Stomach (tissue), 9 donors: ENCODE data around the gene EPHX1. TPM values are rescaled to one million over a fixed set of nuclear protein-coding genes. Genes with fewer than 3 reads are reported as not detected.

Experiments
- DNase-seq, 2 donors: peaks; one replicate each; pipeline versions ENCODE4 v3.0.0 to v3.0.0-alpha.2; 2013 to 2019
- H3K27ac ChIP-seq, 5 donors: fragments of 200-600 bp in 4 of 5; sonication (generic) in 4 of 5; one replicate each; pipeline ENCODE4 v1.5.1; 2013 to 2019; ENCODE audit warnings: mild to moderate bottlenecking in 1 of 5, moderate library complexity in 1 of 5
- H3K27me3 ChIP-seq, 3 donors: fragments of 200-600 bp; sonication (generic); one replicate each; pipeline ENCODE4 v1.5.1; 2017 to 2019; ENCODE audit warnings: mixed run types in 1 of 3
- H3K36me3 ChIP-seq, 4 donors: fragments of 200-600 bp; sonication (generic); 1 replicate in 3 of 4; 2 replicates in 1 of 4; pipeline ENCODE4 v1.5.1; 2016 to 2019
- H3K4me1 ChIP-seq, 4 donors: fragments of 200-600 bp; sonication (generic); one replicate each; pipeline ENCODE4 v1.5.1; 2016 to 2019
- H3K4me3 ChIP-seq, 4 donors: fragments of 200-600 bp; sonication (generic) in 3 of 4; one replicate each; pipeline ENCODE4 v1.5.1; 2016 to 2019; ENCODE audit warnings: mild to moderate bottlenecking in 1 of 4
- H3K9me3 ChIP-seq, 4 donors: fragments of 200-600 bp; sonication (generic); one replicate each; pipeline ENCODE4 v1.5.1; 2016 to 2019
- CTCF ChIP-seq, 7 experiments: fragments of 450-650 bp in 4 of 7; fragments of 200-600 bp in 3 of 7; sonication (generic) in 3 of 7; IDR thresholded peaks; one replicate each; pipeline ENCODE4 v1.5.1; 2016 to 2019; ENCODE audit warnings: antibody characterized with exemption in 7 of 7, control low read depth in 2 of 7, mild to moderate bottlenecking in 1 of 7
- EP300 ChIP-seq: sonication (generic); formaldehyde crosslinking; IDR thresholded peaks from one replicate; pipeline ENCODE4 v1.6.1; 2017; ENCODE audit warnings: antibody characterized with exemption
- POLR2A ChIP-seq, 4 donors: fragments of 450-650 bp; IDR thresholded peaks; one replicate each; pipeline ENCODE4 v1.6.1; 2016; ENCODE audit warnings: antibody characterized with exemption in 4 of 4, control low read depth in 2 of 4, mild to moderate bottlenecking in 1 of 4, moderate library complexity in 1 of 4
- POLR2AphosphoS5 ChIP-seq, 3 donors: sonication (generic); formaldehyde crosslinking; IDR thresholded peaks; one replicate each; pipeline ENCODE4 v1.6.1; 2016; ENCODE audit warnings: antibody characterized with exemption in 3 of 3
- WGBS, 5 donors: extraction: QIAGEN DNeasy Blood & Tissue Kit in 3 of 5; methylation state at CpG; one replicate each; pipeline versions ENCODE4 v1.1.5 to v1.1.7; 2013 to 2018; 5-methylcytosine and 5-hydroxymethylcytosine counted together
- intact Hi-C: fragments of 100-400 bp; cut with DNase I; formaldehyde crosslinking; loops from one replicate; pipeline ENCODE4 v1.15.1; 2023; ENCODE audit warnings: low total_unique reads
- polyA plus RNA-seq, 3 donors: library from polyadenylated mRNA; stranded (reverse); fragments of 200-250 nt; gene quantifications; one replicate each; pipeline ENCODE4 v1.2.3, GENCODE V29; 2013
- total RNA-seq, 5 donors: library from RNA; depleted of rRNA; stranded (reverse); fragments of >200 nt; gene quantifications; one replicate each; pipeline versions ENCODE4 v1.1.0 to v1.2.3, GENCODE V29; 2014 to 2016
- donor health status: healthy with polysubstance abuse.
- donor health status: Bipolar disorder and iron deficiency.
- donor health status: healthy.

EPHX1 gene
- total and polyA plus RNA-seq, 8 donors = 13.0 to 94.6 (median 40.5) TPM

- peak overlapping the region in 1 of 5 donors; percentile 20 for H3K27ac ChIP-seq
- no peak for TF ChIP-seq POLR2AphosphoS5 (IDR thresholded peaks at IDR 0.05)
- TF ChIP-seq POLR2A (IDR thresholded peaks at IDR 0.05) = no peak
- no peak for TF ChIP-seq EP300
- intact Hi-C loops = no loop called here
- H3K4me3 ChIP-seq = no peak overlapping the region
- H3K36me3 ChIP-seq = peaks cover 35 to 82% (median 74%) of the 10 kb centered on the region in 4 donors
- no peaks in the 10 kb centered on the region for H3K27me3 ChIP-seq
- no peaks in the 10 kb centered on the region for H3K9me3 ChIP-seq
- peaks cover under 1 to 16% (median 5%) of the 10 kb centered on the region in 4 donors for H3K4me1 ChIP-seq
- no peak for DNase-seq
- WGBS, 5 donors = 78 to 91% (median 89%) methylated on average over 1 of the region's 1 CpG
Observed at GRCh38 chr1:225840223-225840610, 30.3 kb downstream of the EPHX1 start.

GRCh38 chr1:225840713-225841112 lies 30.8 kb downstream of the EPHX1 start:
- H3K27me3 ChIP-seq = no peaks in the 10 kb centered on the region
- peaks cover 35 to 87% (median 79%) of the 10 kb centered on the region in 4 donors for H3K36me3 ChIP-seq
- intact Hi-C loops = no loop called here
- H3K4me1 ChIP-seq = peaks cover 5 to 16% (median 10%) of the 10 kb centered on the region in 4 donors
- TF ChIP-seq POLR2A (IDR thresholded peaks at IDR 0.05) (no peak), POLR2AphosphoS5 (IDR thresholded peaks at IDR 0.05) (no peak), EP300 (no peak), CTCF (IDR thresholded peaks at IDR 0.05) (no peak)
- no peak for DNase-seq
- H3K9me3 ChIP-seq = no peaks in the 10 kb centered on the region
- H3K4me3 ChIP-seq = no peak overlapping the region
- WGBS, 5 donors = 81 to 84% (median 82%) methylated on average over 4 of the region's 4 CpGs
- H3K27ac ChIP-seq = no peak overlapping the region

- Histone ChIP-seq H3K4me3 (no peak overlapping the region), H3K27me3 (no peaks in the 10 kb centered on the region), H3K4me1 (peaks cover 7 to 23% (median 13%) of the 10 kb centered on the region in 4 donors), H3K27ac (no peak overlapping the region), H3K9me3 (no peaks in the 10 kb centered on the region), H3K36me3 (peaks cover 47 to 96% (median 89%) of the 10 kb centered on the region in 4 donors)
- no peak for DNase-seq
- 60 to 72% (median 66%) methylated on average over 12 of the region's 12 CpGs for WGBS, 5 donors
- TF ChIP-seq EP300 (no peak), POLR2AphosphoS5 (IDR thresholded peaks at IDR 0.05) (peak in 1 of 3 donors; percentile 4)
- intact Hi-C loops = no loop called here
Observed at GRCh38 chr1:225842074-225842473, 32.1 kb downstream of the EPHX1 start.

GRCh38 chr1:225842788-225843425 lies 33.0 kb downstream of the EPHX1 start:
- H3K36me3 ChIP-seq = peaks cover 54 to 98% (median 91%) of the 10 kb centered on the region in 4 donors
- H3K4me3 ChIP-seq = no peak overlapping the region
- H3K4me1 ChIP-seq = peaks cover 16 to 31% (median 21%) of the 10 kb centered on the region in 4 donors
- no peaks in the 10 kb centered on the region for H3K27me3 ChIP-seq
- TF ChIP-seq EP300 (no peak), CTCF (IDR thresholded peaks at IDR 0.05) (no peak), POLR2A (IDR thresholded peaks at IDR 0.05) (no peak), POLR2AphosphoS5 (IDR thresholded peaks at IDR 0.05) (no peak)
- DNase-seq = no peak
- no peaks in the 10 kb centered on the region for H3K9me3 ChIP-seq
- WGBS, 5 donors = 82 to 87% (median 87%) methylated on average over 3 to 6 of the region's 6 CpGs
- peak overlapping the region in 1 of 5 donors; percentile 36 for H3K27ac ChIP-seq
- intact Hi-C loops = no loop called here

- TF ChIP-seq POLR2A (IDR thresholded peaks at IDR 0.05) (no peak), CTCF (IDR thresholded peaks at IDR 0.05) (no peak), EP300 (no peak), POLR2AphosphoS5 (IDR thresholded peaks at IDR 0.05) (no peak)
- no peak overlapping the region for H3K4me3 ChIP-seq
- peaks cover 21 to 36% (median 26%) of the 10 kb centered on the region in 4 donors for H3K4me1 ChIP-seq
- peaks cover 55 to 98% (median 92%) of the 10 kb centered on the region in 4 donors for H3K36me3 ChIP-seq
- intact Hi-C loops = no loop called here
- no peaks in the 10 kb centered on the region for H3K9me3 ChIP-seq
- H3K27ac ChIP-seq = peak overlapping the region in 1 of 5 donors; percentile 17
- no peak for DNase-seq
- WGBS, 5 donors = 68 to 77% (median 76%) methylated on average over 6 of the region's 6 CpGs
- H3K27me3 ChIP-seq = no peaks in the 10 kb centered on the region
Observed at GRCh38 chr1:225843426-225843795, 33.5 kb downstream of the EPHX1 start.
